ENCODE results near the gene COPB1. TPM values are rescaled to one million over a fixed set of nuclear protein-coding genes. Genes with fewer than 3 reads are reported as not detected.

Gene COPB1
- total and polyA plus RNA-seq, 2 of the 8 experiments (the other 6 are each of a cell fraction or from before 2014, with no cell fraction given) = 28.7 to 72.1 TPM

DNA sequence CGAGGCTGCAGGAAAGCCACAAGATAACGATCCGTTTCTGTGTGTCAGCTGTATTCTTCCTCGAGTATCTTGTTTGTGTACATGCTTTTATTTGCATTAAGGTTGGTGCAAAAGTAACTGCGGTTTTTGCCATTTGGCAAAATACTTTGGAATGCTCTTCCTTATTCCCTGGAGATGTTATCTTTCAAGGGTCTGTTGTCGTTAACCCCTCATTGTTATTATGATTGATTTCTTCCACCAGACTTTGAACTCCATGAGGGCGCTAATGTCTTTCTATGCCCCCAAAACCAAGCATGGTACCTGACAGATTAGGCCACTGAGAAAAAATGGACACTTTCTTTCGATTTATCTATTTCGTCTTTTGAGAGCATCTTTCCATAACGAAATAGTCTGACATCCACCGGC lies 21.1 kb upstream of the COPB1 start:
- H3K4me2 ChIP-seq (ENCODE audit: insufficient read depth in 1 of 2, low read depth in 2 of 2, low read length in 2 of 2) = peak overlapping the region; percentile 76 to 93
- no peak for FAIRE-seq
- 30% methylated on average over 11 of the region's 11 CpGs; no CpG with 5 or more reads in 1 of the 2 experiments for WGBS, 2 experiments (ENCODE audit: extremely low coverage in 1 of 2, insufficient coverage in 1 of 2, insufficient read length in 1 of 2, insufficient replicate concordance in 2 of 2, low coverage in 1 of 2, low lambda C conversion rate in 2 of 2, missing lambda C conversion rate in 1 of 2)

More for the DNA sequence above, 21.1 kb upstream of the COPB1 start:
- H3K4ac ChIP-seq (replicated peaks; ENCODE audit: insufficient read length, low read depth, low read length) = no peak overlapping the region
- POLR2A ChIA-PET (ENCODE audit: partially characterized antibody) = interaction anchor here (0.9 to 1.5 kb wide), 7 partner anchors 9 to 372 kb away, joined by 3 to 6 read pairs (median 3); partner anchors contain the start of gene CYP2R1
- no peak overlapping the region for H3K14ac ChIP-seq (ENCODE audit: insufficient read length)
- no peak overlapping the region for H3K56ac ChIP-seq (replicated peaks; ENCODE audit: insufficient read length, low read depth, low read length)
- H4K5ac ChIP-seq (ENCODE audit: insufficient read length, low read depth, low read length) = peak overlapping the region; percentile 84
- no peak overlapping the region for H2BK15ac ChIP-seq (ENCODE audit: low read length)
- peak overlapping the region; percentile 90 to 100 (median 100) for H3K4me3 ChIP-seq (ENCODE audit: extremely low read depth in 1 of 4, insufficient read depth in 2 of 4, low read depth in 3 of 4, low read length in 4 of 4)
- peaks cover 2 to 21% (median 12%) of the 10 kb centered on the region in 4 experiments for H3K36me3 ChIP-seq (ENCODE audit: control insufficient read depth in 2 of 4, insufficient read depth in 4 of 4, low read length in 3 of 4)
- H3K27me3 ChIP-seq (replicated peaks in 1 of 4; ENCODE audit: control insufficient read depth in 3 of 4, extremely low read depth in 1 of 4, insufficient read depth in 3 of 4, low read length in 3 of 4) = no peaks in the 10 kb centered on the region
- peak overlapping the region; percentile 99 for H2AFZ ChIP-seq (ENCODE audit: low read length)
- no peaks in the 10 kb centered on the region for H3K79me1 ChIP-seq (ENCODE audit: low read depth, low read length)
- H3K9ac ChIP-seq (replicated peaks in 1 of 4; ENCODE audit: extremely low read depth in 1 of 4, low read depth in 3 of 4, low read length in 3 of 4) = peak overlapping the region; percentile 38 to 96 (median 76)
- no peak overlapping the region for H2AK5ac ChIP-seq (ENCODE audit: low read depth, low read length)
- peak overlapping the region; percentile 72; the same call in 1 of the 2 replicates for H2BK12ac ChIP-seq (ENCODE audit: low read depth, low read length)
- no peaks in the 10 kb centered on the region for H4K20me1 ChIP-seq (replicated peaks in 1 of 2; ENCODE audit: control insufficient read depth in 1 of 2, insufficient read depth in 2 of 2, low read length in 2 of 2)
- no peak overlapping the region for H2BK120ac ChIP-seq (replicated peaks; ENCODE audit: low read depth, low read length)
- H2BK20ac ChIP-seq (ENCODE audit: low read length) = no peak overlapping the region
- no peak overlapping the region for H3K23ac ChIP-seq (ENCODE audit: insufficient read length)
- H4K8ac ChIP-seq (ENCODE audit: extremely low read depth, insufficient read depth, low read length) = peak overlapping the region; percentile 90; the same call in 1 of the 2 replicates
- CTCF ChIA-PET (ENCODE audit: partially characterized antibody) = interaction anchor here (0.9 to 1.7 kb wide), 2 partner anchors 10 to 387 kb away, joined by 3 to 5 read pairs; no protein-coding TSS in a partner anchor
- peak overlapping the region; percentile 14 for H2BK5ac ChIP-seq (ENCODE audit: low read depth, low read length)
- peak overlapping the region; percentile 67; the same call in 1 of the 2 replicates for H3K27ac ChIP-seq (ENCODE audit: low read depth, low read length)
- no peaks in the 10 kb centered on the region for H3K9me3 ChIP-seq (ENCODE audit: insufficient read depth in 2 of 2, low read depth in 1 of 2, low read length in 1 of 2)
- peaks cover 0 to 2% (median 0%) of the 10 kb centered on the region in 4 experiments; a peak in 2 of 7 replicates for H3K4me1 ChIP-seq (replicated peaks in 1 of 4; ENCODE audit: control insufficient read depth in 3 of 4, insufficient read depth in 4 of 4, low read length in 3 of 4)
- H3K79me2 ChIP-seq (ENCODE audit: control insufficient read depth in 1 of 2, insufficient read depth in 2 of 2, low read length in 2 of 2) = peaks cover 0 to 17% of the 10 kb centered on the region in 2 experiments; a peak in 3 of 4 replicates
- peaks cover 4% of the 10 kb centered on the region for H3K23me2 ChIP-seq (ENCODE audit: low read depth, low read length)
- no peak overlapping the region for H4K91ac ChIP-seq (replicated peaks; ENCODE audit: insufficient read length, low read length)
- no peak for DNase-seq (ENCODE audit: low read depth in 1 of 2, low spot score in 2 of 2)
- TF ChIP-seq GABPA (IDR thresholded peaks at IDR 0.05; ENCODE audit: borderline replicate concordance, insufficient read depth, low read length) (no peak), SP1 (IDR thresholded peaks at IDR 0.05; ENCODE audit: low read depth, low read length) (no peak), BCL11A (IDR thresholded peaks at IDR 0.05; ENCODE audit: low read depth in 2 of 2, low read length in 2 of 2) (no peak), BACH1 (IDR thresholded peaks at IDR 0.05; ENCODE audit: low read length) (no peak), POLR2A (IDR thresholded peaks at IDR 0.05; ENCODE audit: control extremely low read depth in 1 of 2, low read depth in 2 of 2, low read length in 2 of 2) (no peak)
- TF ChIP-seq, protein P1, sequence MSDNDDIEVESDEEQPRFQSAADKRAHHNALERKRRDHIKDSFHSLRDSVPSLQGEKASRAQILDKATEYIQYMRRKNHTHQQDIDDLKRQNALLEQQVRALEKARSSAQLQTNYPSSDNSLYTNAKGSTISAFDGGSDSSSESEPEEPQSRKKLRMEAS (IDR thresholded peaks at IDR 0.05) = no peak
- H3K18ac ChIP-seq (ENCODE audit: extremely low read depth, low read length) = 0 out of 2 replicates have a peak overlapping the region, but pooled peaks have one; percentile 20

Measured in H1 (cell line).